LNCAP (cell line): ENCODE measurements around the gene ARHGAP5.

Experiments
- CTCF ChIP-seq: fragments of 450-650 bp; IDR thresholded peaks from 2 replicates; pipeline ENCODE4 v1.5.1; 2017; ENCODE audit warnings: mild to moderate bottlenecking

The ARHGAP5 gene

DNA sequence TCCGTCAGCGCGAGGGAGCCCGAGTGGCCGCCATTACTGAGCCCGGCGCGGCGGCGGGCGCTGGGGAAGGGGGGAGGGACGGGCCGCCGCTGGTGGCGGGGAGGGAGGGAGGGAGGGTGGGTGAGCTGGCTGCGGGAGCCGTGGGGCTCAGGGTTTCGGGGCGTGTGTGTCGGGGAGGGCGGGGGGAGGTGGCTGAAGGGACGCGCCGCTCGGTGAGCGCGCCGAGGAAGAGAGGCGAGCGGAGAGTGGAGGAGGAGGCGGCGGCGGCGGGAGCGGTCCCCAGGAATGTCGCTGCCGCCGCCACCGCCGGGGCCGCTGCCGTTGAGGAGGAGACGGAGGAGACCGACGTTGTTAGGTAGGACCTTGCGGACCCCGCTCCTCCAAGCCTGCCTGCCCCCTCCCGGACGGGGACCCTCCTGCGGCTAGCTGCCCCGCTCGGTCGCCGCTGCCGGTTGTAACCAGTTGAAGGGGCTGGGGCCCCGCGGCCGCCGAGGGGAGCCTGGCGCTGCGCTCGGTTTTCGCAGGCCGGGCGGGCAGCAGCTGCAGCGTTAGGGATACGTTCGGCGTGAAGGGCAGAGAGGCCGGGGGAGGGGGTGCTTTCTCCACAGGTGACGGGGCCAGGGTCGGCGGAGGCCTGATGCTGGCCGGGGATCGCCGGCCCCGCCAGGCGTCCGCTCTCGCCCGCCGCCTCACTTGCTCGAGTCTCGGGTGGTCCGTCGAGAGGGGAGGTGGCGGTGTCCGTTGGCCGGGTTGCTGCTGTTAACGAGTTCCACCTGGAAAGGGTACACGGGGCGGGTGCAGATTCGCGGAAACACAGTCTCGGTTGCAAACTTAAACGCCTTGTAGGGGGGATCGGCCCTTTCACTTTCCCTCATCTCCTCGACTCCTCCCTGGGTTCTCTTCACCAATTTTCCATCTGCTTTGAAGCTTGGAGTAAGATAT, at the start of gene ARHGAP5:
Gene ARHGAP5 (plus strand): TSS at position 224 of the 942 bp plus-strand sequence. CDS start 13,366 bp downstream, outside the sequence.
- peak; percentile 8; the same call in 1 of the 2 replicates for TF ChIP-seq CTCF

GRCh38 chr14:32028599-32028998, 48.5 kb upstream of the ARHGAP5 start:
- no peak for TF ChIP-seq CTCF

DNA sequence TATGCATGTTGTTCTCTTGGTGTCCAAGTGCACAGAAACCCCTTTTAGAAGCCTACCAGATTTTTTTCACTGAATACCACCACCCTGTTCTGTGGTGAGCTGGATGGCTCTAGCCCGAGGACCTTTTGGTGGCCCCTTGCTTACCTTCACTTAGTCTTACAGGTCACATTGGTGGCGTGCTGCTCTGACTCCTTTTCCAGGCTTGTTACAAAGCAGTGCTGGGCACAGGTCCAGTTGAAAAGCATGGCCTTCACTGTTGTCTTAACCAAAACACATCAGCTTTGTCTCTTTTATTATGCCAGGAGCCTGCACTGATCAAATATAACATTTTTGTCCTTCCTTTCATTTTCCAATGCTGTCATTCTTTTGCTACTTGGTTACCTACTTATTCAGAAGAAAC, 43.6 kb upstream of the ARHGAP5 start:
- TF ChIP-seq CTCF: no peak

GRCh38 chr14:32038876-32039275, 38.2 kb upstream of the ARHGAP5 start:
- no peak for TF ChIP-seq CTCF

GRCh38 chr14:32039401-32040030, 37.6 kb upstream of the ARHGAP5 start:
- TF ChIP-seq CTCF: no peak

DNA sequence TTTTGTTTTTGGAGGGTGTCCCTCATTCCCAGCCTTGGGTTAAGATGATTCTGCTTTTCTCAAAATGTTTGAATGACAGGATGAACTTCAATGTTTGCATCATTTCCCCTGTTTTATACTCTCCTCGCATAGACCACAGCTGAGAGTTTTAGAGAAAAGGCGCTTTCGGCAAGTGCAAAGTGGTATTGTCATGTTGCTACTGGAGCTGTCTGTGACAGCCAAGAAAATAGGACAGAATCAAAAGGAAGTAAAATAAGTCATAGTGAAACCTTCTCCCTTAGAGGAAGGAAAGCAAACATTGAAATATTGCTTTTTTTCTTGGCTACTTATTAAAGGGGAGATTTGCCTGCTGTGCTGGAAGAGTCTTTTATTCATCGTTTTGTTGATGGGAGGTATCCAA, 33.5 kb upstream of the ARHGAP5 start:
- TF ChIP-seq CTCF: no peak

GRCh38 chr14:32044454-32044853, 32.6 kb upstream of the ARHGAP5 start:
- no peak for TF ChIP-seq CTCF
